HepG2 (cell line): Measurements from ENCODE around the gene IRF3. TPM values are rescaled to one million over a fixed set of nuclear protein-coding genes. Genes with fewer than 3 reads are reported as not detected.

Experiments used
- CBFB ChIP-seq: sonication (generic); formaldehyde crosslinking; IDR thresholded peaks from 2 replicates; pipeline ENCODE4 v1.4.0; 2020; ENCODE audit warnings: missing genetic modification reagents
- CBX5 ChIP-seq: sonication (generic); formaldehyde crosslinking; IDR thresholded peaks from 2 replicates; pipeline ENCODE4 v1.4.0; 2020; ENCODE audit warnings: missing genetic modification reagents, borderline replicate concordance
- E2F5 ChIP-seq: sonication (generic); formaldehyde crosslinking; conservative IDR thresholded peaks from 2 replicates; pipeline ENCODE4 v1.4.0; 2020; ENCODE audit warnings: missing genetic modification reagents
- ETV6 ChIP-seq: sonication (generic); formaldehyde crosslinking; conservative IDR thresholded peaks from 2 replicates; pipeline ENCODE4 v1.4.0; 2020; ENCODE audit warnings: missing genetic modification reagents
- HNF1B ChIP-seq: sonication (generic); formaldehyde crosslinking; IDR thresholded peaks from 2 replicates; pipeline ENCODE4 v1.5.1; 2020; ENCODE audit warnings: mild to moderate bottlenecking, moderate library complexity, missing genetic modification reagents
- KAT8 ChIP-seq: IDR thresholded peaks from 2 replicates; pipeline ENCODE4 v1.6.1; 2016; ENCODE audit warnings: missing genetic modification reagents, missing compliant biosample characterization
- KDM3A ChIP-seq: IDR thresholded peaks from 2 replicates; pipeline ENCODE4 v1.6.1; 2018; ENCODE audit warnings: low read depth, missing compliant biosample characterization
- MEF2D ChIP-seq: sonication (generic); formaldehyde crosslinking; IDR thresholded peaks from 2 replicates; pipeline ENCODE4 v1.5.1; 2020; ENCODE audit warnings: mild to moderate bottlenecking, missing genetic modification reagents
- NFYC ChIP-seq: IDR thresholded peaks from 2 replicates; pipeline ENCODE4 v1.6.1; 2016; ENCODE audit warnings: missing genetic modification reagents, missing compliant biosample characterization
- RAD21 ChIP-seq: fragments of 450-650 bp; formaldehyde crosslinking; IDR thresholded peaks from 2 replicates; pipeline ENCODE4 v1.5.0; 2020; ENCODE audit warnings: mild to moderate bottlenecking
- RXRA ChIP-seq: sonication (generic); formaldehyde crosslinking; IDR thresholded peaks from 2 replicates; pipeline ENCODE4 v1.5.1; 2020; ENCODE audit warnings: missing genetic modification reagents
- TFDP2 ChIP-seq: sonication (generic); formaldehyde crosslinking; IDR thresholded peaks from 2 replicates; pipeline ENCODE4 v1.4.0; 2020; ENCODE audit warnings: missing genetic modification reagents
- ZBTB26 ChIP-seq: IDR thresholded peaks from 2 replicates; pipeline ENCODE4 v1.6.1; 2016; ENCODE audit warnings: missing compliant biosample characterization, missing genetic modification reagents, borderline replicate concordance
- ZBTB38 ChIP-seq: sonication (generic); formaldehyde crosslinking; IDR thresholded peaks from 2 replicates; pipeline ENCODE4 v1.5.1; 2020; ENCODE audit warnings: mild to moderate bottlenecking, missing genetic modification reagents
- ZFYVE20 ChIP-seq: sonication (generic); formaldehyde crosslinking; IDR thresholded peaks from 2 replicates; pipeline ENCODE4 v1.8.0; 2023; ENCODE audit warnings: low read depth, mild to moderate bottlenecking, moderate library complexity, missing genetic modification reagents, borderline replicate concordance
- ZKSCAN5 ChIP-seq: sonication (generic); formaldehyde crosslinking; IDR thresholded peaks from 2 replicates; pipeline ENCODE4 v1.5.1; 2020; ENCODE audit warnings: mild to moderate bottlenecking, missing genetic modification reagents
- ZMYM3 ChIP-seq: sonication (generic); formaldehyde crosslinking; IDR thresholded peaks from 2 replicates; pipeline ENCODE4 v1.5.1; 2020; ENCODE audit warnings: mild to moderate bottlenecking, missing genetic modification reagents
- ZNF180 ChIP-seq: sonication (generic); formaldehyde crosslinking; IDR thresholded peaks from 2 replicates; pipeline ENCODE4 v1.4.0; 2020; ENCODE audit warnings: low read depth, missing genetic modification reagents, borderline replicate concordance
- ZNF296 ChIP-seq: sonication (generic); formaldehyde crosslinking; conservative IDR thresholded peaks from 2 replicates; pipeline ENCODE4 v1.5.0; 2020; ENCODE audit warnings: mild to moderate bottlenecking, missing genetic modification reagents
- ZNF563 ChIP-seq: sonication (generic); formaldehyde crosslinking; IDR thresholded peaks from 2 replicates; pipeline ENCODE4 v1.8.0; 2022; ENCODE audit warnings: mild to moderate bottlenecking, moderate library complexity, missing genetic modification reagents
- ZNF574 ChIP-seq: sonication (generic); formaldehyde crosslinking; IDR thresholded peaks from 2 replicates; pipeline ENCODE4 v1.4.0; 2020; ENCODE audit warnings: missing genetic modification reagents
- polyA plus RNA-seq, 8 experiments: library from polyadenylated mRNA; depleted of rRNA in 3 of 8; stranded (reverse) in 7 of 8; unstranded in 1 of 8; fragments of >200 nt; fragmentation: Illumina TruSeq in 4 of 8; extraction: Trizol in 4 of 8; gene quantifications; 2 replicates each; pipeline versions ENCODE4 v1.2.1 to v1.2.3, GENCODE V29; 2011 to 2016; ENCODE audit warnings: low read depth in 4 of 8, missing spikeins in 1 of 8, mixed read lengths in 1 of 8; ENCODE audit not compliant: insufficient read depth in 1 of 8
- total RNA-seq, 5 experiments: library from RNA; depleted of rRNA; stranded (reverse); fragments of >200 nt; fragmentation: Illumina TruSeq; extraction: Trizol; gene quantifications; 2 replicates each; pipeline ENCODE4 v1.2.3, GENCODE V29; 2016; ENCODE audit warnings: low read depth in 1 of 5

The IRF3 gene
- total and polyA plus RNA-seq, 2 of the 13 experiments (the other 11 are each of a cell fraction or from before 2014, with no cell fraction given): 61.9 to 65.5 TPM

- TF ChIP-seq RXRA (CRISPR knock-in tag) (peak; percentile 53; the same call in 1 of the 2 replicates), E2F5 (CRISPR knock-in tag) (0 out of 2 replicates have a peak, but pooled peaks have one; percentile 17), ZBTB26 (CRISPR knock-in tag) (0 out of 2 replicates have a peak, but pooled peaks have one; percentile 31), CBFB (CRISPR knock-in tag) (0 out of 2 replicates have a peak, but pooled peaks have one; percentile 38), KAT8 (CRISPR knock-in tag) (peak; percentile 35; the same call in 1 of the 2 replicates), MEF2D (CRISPR knock-in tag) (no peak), ETV6 (CRISPR knock-in tag) (no peak), ZMYM3 (CRISPR knock-in tag) (no peak), HNF1B (0 out of 2 replicates have a peak, but pooled peaks have one; percentile 18), ZBTB38 (CRISPR knock-in tag) (0 out of 2 replicates have a peak, but pooled peaks have one; percentile 33), TFDP2 (CRISPR knock-in tag) (peak; percentile 41; the same call in 1 of the 2 replicates), ZNF563 (CRISPR knock-in tag) (no peak), ZNF296 (CRISPR knock-in tag) (no peak), RAD21 (CRISPR knock-in tag) (peak; percentile 79), CBX5 (CRISPR knock-in tag) (peak; percentile 21; the same call in 1 of the 2 replicates), ZNF574 (CRISPR knock-in tag) (peak; percentile 89), KDM3A (0 out of 2 replicates have a peak, but pooled peaks have one; percentile 40), ZFYVE20 (no peak), ZKSCAN5 (CRISPR knock-in tag) (no peak), ZNF180 (no peak), NFYC (CRISPR knock-in tag) (no peak)
Measured at GRCh38 chr19:49680421-49681351, 15.0 kb upstream of the IRF3 start (continued).
